H1 (cell line): ENCODE measurements around the gene MTO1. TPM values are rescaled to one million over a fixed set of nuclear protein-coding genes. Genes with fewer than 3 reads are reported as not detected.

Experiments
- CHD1 ChIP-seq: IDR thresholded peaks from 2 replicates; pipeline ENCODE4 v1.6.1; 2012; ENCODE audit warnings: low read depth, low read length, improper control_type of control experiment
- PHF8 ChIP-seq: fragments of 200-600 bp; sonication (generic); conservative IDR thresholded peaks from 2 replicates; pipeline ENCODE4 v1.7.1; 2012; ENCODE audit warnings: low read depth, mild to moderate bottlenecking, inconsistent platforms, low read length, moderate library complexity
- POLR2A ChIP-seq, 2 experiments: IDR thresholded peaks; 1 replicate in 1 of 2; 2 replicates in 1 of 2; pipeline ENCODE4 v1.6.1; 2011; ENCODE audit warnings: low read depth in 2 of 2, low read length in 2 of 2, mild to moderate bottlenecking in 2 of 2; ENCODE audit errors: control extremely low read depth in 1 of 2
- TAF7 ChIP-seq: optimal IDR thresholded peaks from 2 replicates; pipeline ENCODE3; 2011; ENCODE audit warnings: low read depth, mild to moderate bottlenecking, inconsistent platforms, low read length, moderate library complexity, borderline replicate concordance
- TEAD4 ChIP-seq: IDR thresholded peaks from 2 replicates; pipeline ENCODE4 v1.6.1; 2012; ENCODE audit warnings: low read depth, low read length, inconsistent platforms, mixed read lengths
- polyA plus RNA-seq, 7 experiments: library from polyadenylated mRNA; depleted of rRNA in 3 of 7; stranded (reverse) in 5 of 7; unstranded in 2 of 7; fragments of >200 nt in 5 of 7; fragments of 200-250 nt in 2 of 7; gene quantifications; 1 replicate in 5 of 7; 2 replicates in 1 of 7; 4 replicates in 1 of 7; pipeline versions ENCODE4 v1.2.1 to v1.2.3, GENCODE V29; 2011 to 2013; ENCODE audit warnings: missing spikeins in 2 of 7, mixed read lengths in 2 of 7
- total RNA-seq: library from RNA; stranded (reverse); fragmentation: NEBNext Ultra II Directional; extraction: Animal tissue kit (Norgen Biotek cat#: 25700); gene quantifications from 2 replicates; pipeline ENCODE4 v1.2.1, GENCODE V29; 2021
- TF ChIP-seq, protein P1 (sequence below): fragments of 300-600 bp; sonication (generic); IDR thresholded peaks from 2 replicates; pipeline ENCODE4 v1.7.1; 2012; ENCODE audit warnings: low read length, moderate library complexity, mild to moderate bottlenecking, inconsistent platforms; ENCODE audit not compliant: insufficient replicate concordance

The MTO1 gene
- total and polyA plus RNA-seq, 2 of the 8 experiments (the other 6 are each of a cell fraction or from before 2014, with no cell fraction given): 20.9 to 31.6 TPM

DNA sequence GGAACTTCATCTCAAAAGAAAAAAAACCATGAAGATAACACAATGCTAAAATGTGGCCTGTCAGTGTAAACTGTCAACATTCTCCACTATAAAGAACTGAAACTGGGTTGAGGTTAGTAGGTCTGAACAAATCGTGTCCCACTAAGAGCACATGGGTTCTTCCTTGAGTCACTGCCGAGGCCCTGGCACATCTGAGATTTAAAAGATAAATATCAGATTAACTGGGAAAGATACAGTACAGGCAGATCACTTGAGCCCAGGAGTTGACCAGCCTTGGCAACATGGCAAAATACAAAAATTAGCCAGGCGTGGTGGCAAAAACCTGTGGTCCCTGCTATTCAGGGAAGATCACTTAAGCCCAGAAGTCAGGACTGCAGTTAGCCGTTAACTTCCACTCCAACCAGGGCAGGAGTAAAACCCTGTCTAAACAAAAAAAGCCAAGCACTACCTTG is 53.7 kb downstream of the MTO1 start (continued):
- TF ChIP-seq, protein P1, sequence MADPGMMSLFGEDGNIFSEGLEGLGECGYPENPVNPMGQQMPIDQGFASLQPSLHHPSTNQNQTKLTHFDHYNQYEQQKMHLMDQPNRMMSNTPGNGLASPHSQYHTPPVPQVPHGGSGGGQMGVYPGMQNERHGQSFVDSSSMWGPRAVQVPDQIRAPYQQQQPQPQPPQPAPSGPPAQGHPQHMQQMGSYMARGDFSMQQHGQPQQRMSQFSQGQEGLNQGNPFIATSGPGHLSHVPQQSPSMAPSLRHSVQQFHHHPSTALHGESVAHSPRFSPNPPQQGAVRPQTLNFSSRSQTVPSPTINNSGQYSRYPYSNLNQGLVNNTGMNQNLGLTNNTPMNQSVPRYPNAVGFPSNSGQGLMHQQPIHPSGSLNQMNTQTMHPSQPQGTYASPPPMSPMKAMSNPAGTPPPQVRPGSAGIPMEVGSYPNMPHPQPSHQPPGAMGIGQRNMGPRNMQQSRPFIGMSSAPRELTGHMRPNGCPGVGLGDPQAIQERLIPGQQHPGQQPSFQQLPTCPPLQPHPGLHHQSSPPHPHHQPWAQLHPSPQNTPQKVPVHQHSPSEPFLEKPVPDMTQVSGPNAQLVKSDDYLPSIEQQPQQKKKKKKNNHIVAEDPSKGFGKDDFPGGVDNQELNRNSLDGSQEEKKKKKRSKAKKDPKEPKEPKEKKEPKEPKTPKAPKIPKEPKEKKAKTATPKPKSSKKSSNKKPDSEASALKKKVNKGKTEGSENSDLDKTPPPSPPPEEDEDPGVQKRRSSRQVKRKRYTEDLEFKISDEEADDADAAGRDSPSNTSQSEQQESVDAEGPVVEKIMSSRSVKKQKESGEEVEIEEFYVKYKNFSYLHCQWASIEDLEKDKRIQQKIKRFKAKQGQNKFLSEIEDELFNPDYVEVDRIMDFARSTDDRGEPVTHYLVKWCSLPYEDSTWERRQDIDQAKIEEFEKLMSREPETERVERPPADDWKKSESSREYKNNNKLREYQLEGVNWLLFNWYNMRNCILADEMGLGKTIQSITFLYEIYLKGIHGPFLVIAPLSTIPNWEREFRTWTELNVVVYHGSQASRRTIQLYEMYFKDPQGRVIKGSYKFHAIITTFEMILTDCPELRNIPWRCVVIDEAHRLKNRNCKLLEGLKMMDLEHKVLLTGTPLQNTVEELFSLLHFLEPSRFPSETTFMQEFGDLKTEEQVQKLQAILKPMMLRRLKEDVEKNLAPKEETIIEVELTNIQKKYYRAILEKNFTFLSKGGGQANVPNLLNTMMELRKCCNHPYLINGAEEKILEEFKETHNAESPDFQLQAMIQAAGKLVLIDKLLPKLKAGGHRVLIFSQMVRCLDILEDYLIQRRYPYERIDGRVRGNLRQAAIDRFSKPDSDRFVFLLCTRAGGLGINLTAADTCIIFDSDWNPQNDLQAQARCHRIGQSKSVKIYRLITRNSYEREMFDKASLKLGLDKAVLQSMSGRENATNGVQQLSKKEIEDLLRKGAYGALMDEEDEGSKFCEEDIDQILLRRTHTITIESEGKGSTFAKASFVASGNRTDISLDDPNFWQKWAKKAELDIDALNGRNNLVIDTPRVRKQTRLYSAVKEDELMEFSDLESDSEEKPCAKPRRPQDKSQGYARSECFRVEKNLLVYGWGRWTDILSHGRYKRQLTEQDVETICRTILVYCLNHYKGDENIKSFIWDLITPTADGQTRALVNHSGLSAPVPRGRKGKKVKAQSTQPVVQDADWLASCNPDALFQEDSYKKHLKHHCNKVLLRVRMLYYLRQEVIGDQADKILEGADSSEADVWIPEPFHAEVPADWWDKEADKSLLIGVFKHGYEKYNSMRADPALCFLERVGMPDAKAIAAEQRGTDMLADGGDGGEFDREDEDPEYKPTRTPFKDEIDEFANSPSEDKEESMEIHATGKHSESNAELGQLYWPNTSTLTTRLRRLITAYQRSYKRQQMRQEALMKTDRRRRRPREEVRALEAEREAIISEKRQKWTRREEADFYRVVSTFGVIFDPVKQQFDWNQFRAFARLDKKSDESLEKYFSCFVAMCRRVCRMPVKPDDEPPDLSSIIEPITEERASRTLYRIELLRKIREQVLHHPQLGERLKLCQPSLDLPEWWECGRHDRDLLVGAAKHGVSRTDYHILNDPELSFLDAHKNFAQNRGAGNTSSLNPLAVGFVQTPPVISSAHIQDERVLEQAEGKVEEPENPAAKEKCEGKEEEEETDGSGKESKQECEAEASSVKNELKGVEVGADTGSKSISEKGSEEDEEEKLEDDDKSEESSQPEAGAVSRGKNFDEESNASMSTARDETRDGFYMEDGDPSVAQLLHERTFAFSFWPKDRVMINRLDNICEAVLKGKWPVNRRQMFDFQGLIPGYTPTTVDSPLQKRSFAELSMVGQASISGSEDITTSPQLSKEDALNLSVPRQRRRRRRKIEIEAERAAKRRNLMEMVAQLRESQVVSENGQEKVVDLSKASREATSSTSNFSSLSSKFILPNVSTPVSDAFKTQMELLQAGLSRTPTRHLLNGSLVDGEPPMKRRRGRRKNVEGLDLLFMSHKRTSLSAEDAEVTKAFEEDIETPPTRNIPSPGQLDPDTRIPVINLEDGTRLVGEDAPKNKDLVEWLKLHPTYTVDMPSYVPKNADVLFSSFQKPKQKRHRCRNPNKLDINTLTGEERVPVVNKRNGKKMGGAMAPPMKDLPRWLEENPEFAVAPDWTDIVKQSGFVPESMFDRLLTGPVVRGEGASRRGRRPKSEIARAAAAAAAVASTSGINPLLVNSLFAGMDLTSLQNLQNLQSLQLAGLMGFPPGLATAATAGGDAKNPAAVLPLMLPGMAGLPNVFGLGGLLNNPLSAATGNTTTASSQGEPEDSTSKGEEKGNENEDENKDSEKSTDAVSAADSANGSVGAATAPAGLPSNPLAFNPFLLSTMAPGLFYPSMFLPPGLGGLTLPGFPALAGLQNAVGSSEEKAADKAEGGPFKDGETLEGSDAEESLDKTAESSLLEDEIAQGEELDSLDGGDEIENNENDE: peak; percentile 10
- TF ChIP-seq TAF7 (peak; percentile 74), PHF8 (0 out of 2 replicates have a peak, but pooled peaks have one; percentile 21), TEAD4 (no peak), CHD1 (no peak), POLR2A (IDR thresholded peaks at IDR 0.05; ENCODE audit: control extremely low read depth in 1 of 2, low read depth in 2 of 2, low read length in 2 of 2) (peak; percentile 81 to 93)
